Astrocyte (in vitro differentiated cells and primary cell): ENCODE measurements around the gene STX1A. TPM values are rescaled to one million over a fixed set of nuclear protein-coding genes. Genes with fewer than 3 reads are reported as not detected.

ENCODE experiments used
- DNase-seq: peaks from one replicate; pipeline ENCODE4 v3.0.0-alpha.2; 2010; ENCODE audit warnings: low read depth
- FAIRE-seq: peaks from 2 replicates; lab custom pipeline; 2011; peaks lifted over from hg19 to GRCh38; lab: Jason Lieb, UNC
- H2AFZ ChIP-seq: 2 replicates; pipeline ENCODE4 v1.6.0; 2012; ENCODE audit warnings: low read depth, low read length, inconsistent platforms
- H3K27ac ChIP-seq: 2 replicates; pipeline ENCODE4 v1.5.1; 2011; ENCODE audit warnings: low read depth, low read length, inconsistent platforms
- H3K27me3 ChIP-seq: 2 replicates; pipeline ENCODE4 v1.6.0; 2011; ENCODE audit warnings: low read length, inconsistent platforms; ENCODE audit not compliant: insufficient read depth
- H3K36me3 ChIP-seq: 2 replicates; pipeline ENCODE4 v1.5.1; 2011; ENCODE audit warnings: low read length, inconsistent platforms; ENCODE audit not compliant: insufficient read depth
- H3K4me1 ChIP-seq: 2 replicates; pipeline ENCODE4 v1.5.1; 2011; ENCODE audit warnings: low read length, inconsistent platforms; ENCODE audit not compliant: insufficient read depth
- H3K4me2 ChIP-seq: 2 replicates; pipeline ENCODE4 v1.6.0; 2012; ENCODE audit warnings: low read length, inconsistent platforms
- H3K4me3 ChIP-seq: 2 replicates; pipeline ENCODE4 v1.5.1; 2011; ENCODE audit warnings: low read depth, mild to moderate bottlenecking, low read length, inconsistent platforms; ENCODE audit not compliant: insufficient read depth
- H3K79me2 ChIP-seq: 2 replicates; pipeline ENCODE4 v1.6.0; 2012; ENCODE audit warnings: mild to moderate bottlenecking, low read length, inconsistent platforms; ENCODE audit not compliant: insufficient read depth
- H3K9ac ChIP-seq: 2 replicates; pipeline ENCODE4 v1.6.0; 2012; ENCODE audit warnings: mild to moderate bottlenecking, low read length, inconsistent platforms
- H3K9me3 ChIP-seq: 2 replicates; pipeline ENCODE4 v1.5.1; 2012; ENCODE audit warnings: low read depth, mild to moderate bottlenecking, low read length, inconsistent platforms; ENCODE audit not compliant: insufficient read depth
- H4K20me1 ChIP-seq: 2 replicates; pipeline ENCODE4 v1.6.0; 2012; ENCODE audit warnings: low read length, inconsistent platforms; ENCODE audit not compliant: insufficient read depth
- H3K27ac Mint-ChIP-seq: one replicate; pipeline ENCODE4 v1.8.0; 2021; ENCODE audit warnings: mild to moderate bottlenecking, mixed read lengths; ENCODE audit not compliant: unreplicated experiment
- H3K27me3 Mint-ChIP-seq: one replicate; pipeline ENCODE4 v1.8.0; 2021; ENCODE audit warnings: low read depth, mixed read lengths; ENCODE audit not compliant: unreplicated experiment
- H3K36me3 Mint-ChIP-seq: one replicate; pipeline ENCODE4 v1.8.0; 2021; ENCODE audit warnings: low read depth, mixed read lengths; ENCODE audit not compliant: unreplicated experiment
- H3K4me1 Mint-ChIP-seq: one replicate; pipeline ENCODE4 v1.8.0; 2021; ENCODE audit warnings: low read depth, mixed read lengths; ENCODE audit not compliant: unreplicated experiment
- H3K4me3 Mint-ChIP-seq: one replicate; pipeline ENCODE4 v1.8.0; 2021; ENCODE audit warnings: mild to moderate bottlenecking, moderate library complexity, mixed read lengths; ENCODE audit not compliant: unreplicated experiment
- H3K9me3 Mint-ChIP-seq: one replicate; pipeline ENCODE4 v1.8.0; 2021; ENCODE audit warnings: mild to moderate bottlenecking, mixed read lengths; ENCODE audit not compliant: unreplicated experiment
- CTCF ChIP-seq: IDR thresholded peaks from 2 replicates; pipeline ENCODE4 v1.5.1; 2011; ENCODE audit warnings: low read depth, mild to moderate bottlenecking, inconsistent platforms, low read length, moderate library complexity; ENCODE audit not compliant: insufficient read depth
- EZH2 ChIP-seq: IDR thresholded peaks from 2 replicates; pipeline ENCODE4 v1.6.1; 2012; ENCODE audit warnings: mild to moderate bottlenecking, low read length, inconsistent platforms; ENCODE audit not compliant: insufficient read depth
- total RNA-seq: library from RNA; stranded (reverse); gene quantifications from 2 replicates; pipeline ENCODE4 v1.2.1, GENCODE V29; 2021

STX1A gene
- total RNA-seq, 1 donor from 2014 or later, result 19.7 TPM

- H3K4me3 ChIP-seq, result peak overlapping the region; percentile 88
- TF ChIP-seq CTCF, result no peak
- no peak for TF ChIP-seq EZH2
- peak overlapping the region; percentile 95 for H3K9ac ChIP-seq
- peaks cover 36% of the 10 kb centered on the region for H3K4me1 ChIP-seq
- Mint-ChIP-seq H3K4me1 (peaks cover 20% of the 10 kb centered on the region), H3K4me3 (peak overlapping the region; percentile 83), H3K36me3 (no peaks in the 10 kb centered on the region), H3K27ac (no peak overlapping the region), H3K27me3 (peaks cover 12% of the 10 kb centered on the region), H3K9me3 (no peaks in the 10 kb centered on the region)
- H3K27ac ChIP-seq, result peak overlapping the region; percentile 95
- FAIRE-seq, result no peak
- H3K36me3 ChIP-seq, result peaks cover 11% of the 10 kb centered on the region
- DNase-seq, result no peak
- H2AFZ ChIP-seq, result no peak overlapping the region
- H4K20me1 ChIP-seq, result peaks cover 48% of the 10 kb centered on the region
- H3K9me3 ChIP-seq, result no peaks in the 10 kb centered on the region
- no peaks in the 10 kb centered on the region for H3K27me3 ChIP-seq
- H3K4me2 ChIP-seq, result peak overlapping the region; percentile 91
- H3K79me2 ChIP-seq, result peaks cover 59% of the 10 kb centered on the region
Measured at GRCh38 chr7:73718438-73718881, 1.0 kb downstream of the STX1A start.

DNA sequence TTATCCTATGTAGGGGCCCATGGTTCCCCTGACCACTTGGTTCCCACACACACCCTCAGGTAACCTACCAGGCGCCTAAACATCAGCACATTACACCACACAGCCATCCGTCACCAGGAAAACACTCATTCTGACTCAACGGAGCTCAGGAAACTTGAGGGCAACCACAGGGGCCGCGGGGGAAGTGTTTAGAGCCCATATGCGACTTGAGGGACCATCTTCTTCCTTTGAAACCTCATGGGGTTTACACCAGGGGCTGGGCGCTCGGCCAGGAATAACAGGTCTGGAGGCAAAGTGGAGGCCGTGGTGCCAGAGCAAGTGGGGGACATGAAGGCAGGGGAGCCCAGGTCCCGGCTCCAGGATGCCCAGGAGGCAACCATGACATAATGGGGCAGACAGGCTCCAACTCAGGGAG lies 1.5 kb downstream of the STX1A start:
- Histone ChIP-seq H3K36me3 (peaks cover 15% of the 10 kb centered on the region), H2AFZ (no peak overlapping the region), H3K4me2 (peak overlapping the region; percentile 91), H3K27ac (peak overlapping the region; percentile 95), H3K4me1 (peaks cover 36% of the 10 kb centered on the region), H4K20me1 (peaks cover 53% of the 10 kb centered on the region), H3K9ac (peak overlapping the region; percentile 95), H3K4me3 (peak overlapping the region; percentile 88), H3K79me2 (peaks cover 63% of the 10 kb centered on the region), H3K27me3 (no peaks in the 10 kb centered on the region), H3K9me3 (no peaks in the 10 kb centered on the region)
- H3K27ac Mint-ChIP-seq, result peak overlapping the region; percentile 89
- H3K9me3 Mint-ChIP-seq, result no peaks in the 10 kb centered on the region
- no peak for FAIRE-seq
- H3K4me3 Mint-ChIP-seq, result peak overlapping the region; percentile 83
- H3K27me3 Mint-ChIP-seq, result peaks cover 12% of the 10 kb centered on the region
- DNase-seq, result peak; percentile 90
- H3K4me1 Mint-ChIP-seq, result peaks cover 20% of the 10 kb centered on the region
- TF ChIP-seq EZH2, result no peak
- no peak for TF ChIP-seq CTCF
- H3K36me3 Mint-ChIP-seq, result peaks cover 3% of the 10 kb centered on the region

GRCh38 chr7:73717025-73717807 lies 2.3 kb downstream of the STX1A start:
- Histone ChIP-seq H3K9ac (peak overlapping the region; percentile 95), H4K20me1 (peaks cover 61% of the 10 kb centered on the region), H3K79me2 (peaks cover 71% of the 10 kb centered on the region), H3K27ac (peak overlapping the region; percentile 95), H3K4me3 (peak overlapping the region; percentile 88), H3K9me3 (no peaks in the 10 kb centered on the region), H2AFZ (no peak overlapping the region), H3K4me1 (peaks cover 40% of the 10 kb centered on the region), H3K27me3 (no peaks in the 10 kb centered on the region), H3K4me2 (peak overlapping the region; percentile 91), H3K36me3 (peaks cover 16% of the 10 kb centered on the region)
- Mint-ChIP-seq H3K4me3 (peak overlapping the region; percentile 83), H3K27me3 (peaks cover 12% of the 10 kb centered on the region), H3K9me3 (no peaks in the 10 kb centered on the region), H3K27ac (peak overlapping the region; percentile 89), H3K4me1 (peaks cover 20% of the 10 kb centered on the region), H3K36me3 (peaks cover 5% of the 10 kb centered on the region)
- FAIRE-seq (no peak), DNase-seq (peak; percentile 47)
- no peak for TF ChIP-seq EZH2
- no peak for TF ChIP-seq CTCF
